ENCODE data around the gene CDC42BPB. TPM values are rescaled to one million over a fixed set of nuclear protein-coding genes. Genes with fewer than 3 reads are reported as not detected.
A peak's percentile ranks its signal among the peaks of the same experiment; 100 is the strongest.

The CDC42BPB gene
- total RNA-seq, 3 donors from 2014 or later (not counting 1 experiment from before 2014, with no cell fraction given), result 0.86 to 2.3 (median 2.0) TPM

- Histone ChIP-seq H3K9me3 (ENCODE audit: control insufficient read depth, insufficient read depth, low read length) (no peaks in the 10 kb centered on the region), H3K4me1 (ENCODE audit: control insufficient read depth, insufficient read depth, low read length) (peaks cover 15% of the 10 kb centered on the region), H3K4me3 (ENCODE audit: low read length) (no peak overlapping the region), H3K36me3 (ENCODE audit: control insufficient read depth, insufficient read depth, low read length) (no peaks in the 10 kb centered on the region), H3K27me3 (ENCODE audit: control insufficient read depth, insufficient read depth, low read length) (no peaks in the 10 kb centered on the region), H3K27ac (ENCODE audit: low read length) (peak overlapping the region; percentile 45)
- Mint-ChIP-seq H3K4me1 (peaks cover 10 to 11% of the 10 kb centered on the region in 2 donors), H3K4me3 (peak overlapping the region; percentile 42), H3K27ac (peak overlapping the region; percentile 14 to 37), H3K36me3 (no peaks in the 10 kb centered on the region), H3K27me3 (ENCODE audit: low read depth in 2 of 2) (no peaks in the 10 kb centered on the region), H3K9me3 (no peaks in the 10 kb centered on the region)
- peak in 1 of 3 donors; percentile 6 for ATAC-seq
- intact Hi-C loops (cut with micrococcal nuclease), result no loop called here
- WGBS (ENCODE audit: insufficient coverage), result 56% methylated on average over 9 of the region's 9 CpGs
- no peak for DNase-seq
- no peak for TF ChIP-seq CTCF (IDR thresholded peaks at IDR 0.05)
Measured at GRCh38 chr14:102948698-102949061, 108.7 kb downstream of the CDC42BPB start.

GRCh38 chr14:102947321-102948103, 109.8 kb downstream of the CDC42BPB start:
- 94% methylated on average over 27 of the region's 27 CpGs for WGBS (ENCODE audit: insufficient coverage)
- TF ChIP-seq CTCF (IDR thresholded peaks at IDR 0.05), result no peak
- Mint-ChIP-seq H3K4me3 (no peak overlapping the region), H3K9me3 (no peaks in the 10 kb centered on the region), H3K36me3 (no peaks in the 10 kb centered on the region), H3K27ac (no peak overlapping the region), H3K27me3 (ENCODE audit: low read depth in 2 of 2) (no peaks in the 10 kb centered on the region), H3K4me1 (peaks cover 10 to 11% of the 10 kb centered on the region in 2 donors)
- Histone ChIP-seq H3K4me1 (ENCODE audit: control insufficient read depth, insufficient read depth, low read length) (peaks cover 15% of the 10 kb centered on the region), H3K36me3 (ENCODE audit: control insufficient read depth, insufficient read depth, low read length) (no peaks in the 10 kb centered on the region), H3K27me3 (ENCODE audit: control insufficient read depth, insufficient read depth, low read length) (no peaks in the 10 kb centered on the region), H3K27ac (ENCODE audit: low read length) (no peak overlapping the region), H3K4me3 (ENCODE audit: low read length) (no peak overlapping the region), H3K9me3 (ENCODE audit: control insufficient read depth, insufficient read depth, low read length) (no peaks in the 10 kb centered on the region)
- intact Hi-C loops (cut with micrococcal nuclease), result no loop called here
- ATAC-seq (no peak), DNase-seq (no peak)

- WGBS (ENCODE audit: insufficient coverage), result 93% methylated on average over 29 of the region's 29 CpGs
- no peak overlapping the region for H3K4me3 ChIP-seq (ENCODE audit: low read length)
- H3K4me1 Mint-ChIP-seq, result peaks cover 10 to 11% of the 10 kb centered on the region in 2 donors
- no peaks in the 10 kb centered on the region for H3K27me3 ChIP-seq (ENCODE audit: control insufficient read depth, insufficient read depth, low read length)
- no peak overlapping the region for H3K27ac ChIP-seq (ENCODE audit: low read length)
- H3K27ac Mint-ChIP-seq, result no peak overlapping the region
- DNase-seq (no peak), ATAC-seq (no peak)
- TF ChIP-seq CTCF (IDR thresholded peaks at IDR 0.05), result no peak
- H3K9me3 ChIP-seq (ENCODE audit: control insufficient read depth, insufficient read depth, low read length), result no peaks in the 10 kb centered on the region
- H3K4me3 Mint-ChIP-seq, result no peak overlapping the region
- H3K36me3 ChIP-seq (ENCODE audit: control insufficient read depth, insufficient read depth, low read length), result no peaks in the 10 kb centered on the region
- intact Hi-C loops (cut with micrococcal nuclease), result no loop called here
- H3K4me1 ChIP-seq (ENCODE audit: control insufficient read depth, insufficient read depth, low read length), result peaks cover 15% of the 10 kb centered on the region
- no peaks in the 10 kb centered on the region for H3K27me3 Mint-ChIP-seq (ENCODE audit: low read depth in 2 of 2)
- no peaks in the 10 kb centered on the region for H3K9me3 Mint-ChIP-seq
- H3K36me3 Mint-ChIP-seq, result no peaks in the 10 kb centered on the region
Measured at GRCh38 chr14:102945346-102946130, 111.8 kb downstream of the CDC42BPB start.
